Natural killer cell (primary cell): ENCODE results near the gene ZNF316. TPM values are rescaled to one million over a fixed set of nuclear protein-coding genes. Genes with fewer than 3 reads are reported as not detected.

Experiments used
- ATAC-seq, 3 donors: fragments of 150-1000 bp in 2 of 3; fragments of 200-7000 bp in 1 of 3; cut with Tn5 transposase; 1 replicate in 1 of 3; 2 replicates in 2 of 3; pipeline ENCODE4 v1.10.0; 2021; ENCODE audit warnings: mild to moderate bottlenecking in 2 of 3, moderate library complexity in 2 of 3
- DNase-seq, 2 donors: peaks; one replicate each; pipeline versions ENCODE4 v3.0.0 to v3.0.0-alpha.2; 2013 to 2021; ENCODE audit warnings: mixed read lengths in 1 of 2
- H3K27ac ChIP-seq: one replicate; pipeline ENCODE4 v1.5.1; 2013; ENCODE audit warnings: mild to moderate bottlenecking, low read length
- H3K27me3 ChIP-seq: one replicate; pipeline ENCODE4 v1.6.1; 2013; ENCODE audit warnings: low read length; ENCODE audit not compliant: control insufficient read depth, insufficient read depth
- H3K36me3 ChIP-seq: one replicate; pipeline ENCODE4 v1.6.1; 2013; ENCODE audit warnings: low read length; ENCODE audit not compliant: control insufficient read depth, insufficient read depth
- H3K4me1 ChIP-seq: one replicate; pipeline ENCODE4 v1.6.1; 2013; ENCODE audit warnings: low read length; ENCODE audit not compliant: control insufficient read depth, insufficient read depth
- H3K4me3 ChIP-seq: one replicate; pipeline ENCODE4 v1.5.1; 2013; ENCODE audit warnings: low read length
- H3K9me3 ChIP-seq: one replicate; pipeline ENCODE4 v1.6.1; 2013; ENCODE audit warnings: low read length; ENCODE audit not compliant: control insufficient read depth, insufficient read depth
- H3K27ac Mint-ChIP-seq, 2 donors: one replicate each; pipeline ENCODE4 v1.8.0; 2022; ENCODE audit warnings: mild to moderate bottlenecking in 2 of 2, mixed read lengths in 2 of 2, moderate library complexity in 1 of 2
- H3K27me3 Mint-ChIP-seq, 2 donors: one replicate each; pipeline ENCODE4 v1.8.0; 2022; ENCODE audit warnings: low read depth in 2 of 2, mixed read lengths in 2 of 2
- H3K36me3 Mint-ChIP-seq: one replicate; pipeline ENCODE4 v1.8.0; 2022; ENCODE audit warnings: mixed read lengths
- H3K4me1 Mint-ChIP-seq, 2 donors: one replicate each; pipeline ENCODE4 v1.8.0; 2022; ENCODE audit warnings: mixed read lengths in 2 of 2
- H3K4me3 Mint-ChIP-seq: one replicate; pipeline ENCODE4 v1.8.0; 2022; ENCODE audit warnings: mild to moderate bottlenecking, moderate library complexity, mixed read lengths
- H3K9me3 Mint-ChIP-seq, 2 donors: one replicate each; pipeline ENCODE4 v1.8.0; 2022; ENCODE audit warnings: mixed read lengths in 2 of 2
- WGBS: methylation state at CpG from one replicate; pipeline ENCODE4 v1.1.7; 2013; ENCODE audit warnings: missing lambda C conversion rate; ENCODE audit not compliant: insufficient coverage; 5-methylcytosine and 5-hydroxymethylcytosine counted together
- intact Hi-C: fragments of 100-400 bp; cut with micrococcal nuclease; formaldehyde crosslinking; loops from one replicate; pipeline ENCODE4 v1.14.2; 2022
- total RNA-seq, 4 donors: library from RNA; stranded (reverse); fragments of 120-200 nt in 1 of 4; gene quantifications; one replicate each; pipeline versions ENCODE4 v1.2.3 to v1.2.4, GENCODE V29; 2013 to 2022
- TF ChIP-seq, protein P1 (sequence below): fragments of 200-600 bp; IDR thresholded peaks from one replicate; pipeline ENCODE4 v1.8.0; 2022; ENCODE audit warnings: antibody characterized with exemption

Gene ZNF316
- total RNA-seq, 3 donors from 2014 or later (not counting 1 experiment from before 2014, with no cell fraction given) = 46.2 to 59.6 (median 49.5) TPM

DNA sequence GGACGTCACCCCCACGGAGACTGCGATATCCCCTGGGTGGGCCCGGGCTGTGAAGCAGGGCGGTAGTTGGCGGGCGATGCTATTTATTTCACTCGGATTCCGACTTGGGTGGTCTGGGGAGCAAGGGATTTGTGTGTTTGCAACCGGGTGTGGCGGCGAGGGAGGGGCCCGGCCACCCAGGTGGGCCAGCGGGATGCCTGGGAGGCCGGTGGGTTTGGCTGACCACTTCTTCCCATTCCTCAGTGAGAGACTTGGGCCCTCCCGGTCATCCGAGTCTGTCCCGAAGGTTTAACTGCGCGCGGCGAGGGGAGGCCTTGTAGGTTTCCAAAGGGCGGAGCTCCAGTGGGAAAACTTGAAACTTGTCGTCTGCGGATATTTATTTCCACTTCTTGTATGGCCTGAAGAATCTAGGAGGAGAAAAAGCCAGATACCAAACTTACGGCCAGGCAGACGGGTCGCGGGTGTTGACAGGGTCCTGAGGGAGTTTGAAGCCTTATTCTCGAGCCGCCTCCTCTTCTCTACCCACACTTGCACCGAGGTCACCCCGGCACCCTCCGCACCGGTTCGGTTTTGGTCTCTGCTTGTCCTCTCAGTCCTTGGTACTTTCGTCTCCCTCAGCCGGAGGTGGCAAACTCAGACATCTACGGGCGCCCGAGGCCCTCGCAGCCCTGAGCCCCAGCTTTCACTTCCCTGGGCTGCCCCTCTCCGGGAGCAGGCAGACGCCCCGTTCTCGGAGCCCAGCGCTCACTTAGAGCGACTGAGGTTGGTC lies 17.9 kb downstream of the ZNF316 start:
- Histone ChIP-seq H3K36me3 (peaks cover 21% of the 10 kb centered on the region), H3K4me3 (no peak overlapping the region), H3K27me3 (no peaks in the 10 kb centered on the region), H3K4me1 (no peaks in the 10 kb centered on the region), H3K9me3 (no peaks in the 10 kb centered on the region), H3K27ac (no peak overlapping the region)
- H3K27me3 Mint-ChIP-seq = no peaks in the 10 kb centered on the region
- no peak for DNase-seq
- WGBS = 95% methylated on average over 48 of the region's 48 CpGs
- TF ChIP-seq, protein P1, sequence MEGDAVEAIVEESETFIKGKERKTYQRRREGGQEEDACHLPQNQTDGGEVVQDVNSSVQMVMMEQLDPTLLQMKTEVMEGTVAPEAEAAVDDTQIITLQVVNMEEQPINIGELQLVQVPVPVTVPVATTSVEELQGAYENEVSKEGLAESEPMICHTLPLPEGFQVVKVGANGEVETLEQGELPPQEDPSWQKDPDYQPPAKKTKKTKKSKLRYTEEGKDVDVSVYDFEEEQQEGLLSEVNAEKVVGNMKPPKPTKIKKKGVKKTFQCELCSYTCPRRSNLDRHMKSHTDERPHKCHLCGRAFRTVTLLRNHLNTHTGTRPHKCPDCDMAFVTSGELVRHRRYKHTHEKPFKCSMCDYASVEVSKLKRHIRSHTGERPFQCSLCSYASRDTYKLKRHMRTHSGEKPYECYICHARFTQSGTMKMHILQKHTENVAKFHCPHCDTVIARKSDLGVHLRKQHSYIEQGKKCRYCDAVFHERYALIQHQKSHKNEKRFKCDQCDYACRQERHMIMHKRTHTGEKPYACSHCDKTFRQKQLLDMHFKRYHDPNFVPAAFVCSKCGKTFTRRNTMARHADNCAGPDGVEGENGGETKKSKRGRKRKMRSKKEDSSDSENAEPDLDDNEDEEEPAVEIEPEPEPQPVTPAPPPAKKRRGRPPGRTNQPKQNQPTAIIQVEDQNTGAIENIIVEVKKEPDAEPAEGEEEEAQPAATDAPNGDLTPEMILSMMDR = no peak
- H3K27ac Mint-ChIP-seq = peak overlapping the region in 1 of 2 donors; percentile 45
- H3K9me3 Mint-ChIP-seq = no peaks in the 10 kb centered on the region
- no peaks in the 10 kb centered on the region for H3K36me3 Mint-ChIP-seq
- H3K4me1 Mint-ChIP-seq = peaks cover 0 to 12% of the 10 kb centered on the region in 2 donors
- no peak overlapping the region for H3K4me3 Mint-ChIP-seq
- ATAC-seq = no peak
- intact Hi-C loops = no loop called here

DNA sequence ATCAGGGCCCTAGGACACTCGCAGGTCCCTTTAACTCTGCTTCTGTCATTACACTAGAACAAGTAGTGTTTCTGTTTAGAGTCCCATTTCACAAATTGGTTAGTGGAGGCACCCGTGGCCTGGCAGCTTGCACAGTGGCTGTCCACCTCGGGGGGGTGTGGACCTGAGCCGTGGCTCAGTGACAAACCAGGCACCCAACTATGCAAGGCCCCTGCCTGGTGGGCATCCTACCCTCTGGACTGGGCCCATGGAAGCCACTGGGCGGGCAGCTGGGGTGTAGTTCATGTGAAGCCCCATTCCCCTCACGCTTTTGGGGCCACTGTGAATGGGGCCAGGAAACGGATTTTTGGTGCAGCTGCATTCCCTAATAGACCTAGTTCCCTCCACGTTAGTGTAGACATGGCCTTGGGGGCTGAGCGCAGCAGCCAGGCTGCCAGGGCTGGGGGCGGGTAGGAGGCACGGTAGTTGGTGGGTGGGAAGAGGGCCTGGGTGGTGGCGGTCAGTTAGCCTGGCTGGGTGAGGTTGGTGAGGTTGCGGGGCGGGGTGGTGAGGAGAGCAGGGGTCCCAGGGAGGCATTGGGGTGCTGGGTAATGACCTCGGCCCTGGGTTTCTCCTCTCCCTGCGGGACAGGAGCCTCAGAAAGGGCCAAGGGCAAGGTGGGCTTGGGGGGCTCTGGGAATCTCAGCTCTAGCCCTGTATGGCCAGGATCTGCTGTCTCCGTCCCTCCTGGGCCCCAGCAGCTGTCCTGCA lies 18.7 kb downstream of the ZNF316 start:
- H3K27ac ChIP-seq = no peak overlapping the region
- ATAC-seq = no peak
- H3K4me1 ChIP-seq = no peaks in the 10 kb centered on the region
- no peaks in the 10 kb centered on the region for H3K9me3 ChIP-seq
- WGBS = 97% methylated on average over 17 of the region's 17 CpGs
- H3K4me3 Mint-ChIP-seq = no peak overlapping the region
- H3K4me1 Mint-ChIP-seq = peaks cover 0 to 12% of the 10 kb centered on the region in 2 donors
- no peak for DNase-seq
- no peak overlapping the region for H3K4me3 ChIP-seq
- H3K27me3 Mint-ChIP-seq = no peaks in the 10 kb centered on the region
- H3K27me3 ChIP-seq = no peaks in the 10 kb centered on the region
- intact Hi-C loops = no loop called here
- H3K9me3 Mint-ChIP-seq = no peaks in the 10 kb centered on the region
- H3K36me3 ChIP-seq = peaks cover 16% of the 10 kb centered on the region
- no peaks in the 10 kb centered on the region for H3K36me3 Mint-ChIP-seq
- TF ChIP-seq, protein P1 = no peak
- H3K27ac Mint-ChIP-seq = peak overlapping the region in 1 of 2 donors; percentile 45

DNA sequence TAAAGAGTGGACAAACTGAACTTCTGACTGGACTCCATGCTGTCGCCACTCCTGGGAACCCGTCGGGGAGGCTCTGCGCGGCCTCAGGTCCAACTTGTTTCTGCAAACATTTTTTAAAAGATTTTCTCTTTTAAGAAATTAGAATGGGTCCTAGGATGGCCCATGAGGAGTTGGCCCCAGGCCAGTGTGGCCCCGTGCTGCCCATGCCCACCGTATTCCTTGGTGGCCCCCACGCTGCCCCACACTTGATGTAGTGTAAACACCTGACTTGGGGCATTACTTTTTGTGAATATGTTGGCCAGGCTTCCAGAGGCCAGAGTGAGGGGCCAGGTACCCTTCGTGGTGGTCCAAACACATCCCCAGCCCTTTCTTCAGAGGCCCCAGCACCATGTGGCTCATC lies 19.3 kb downstream of the ZNF316 start:
- no peaks in the 10 kb centered on the region for H3K27me3 Mint-ChIP-seq

More for the DNA sequence above, 19.3 kb downstream of the ZNF316 start:
- WGBS = 96% methylated on average over 9 of the region's 9 CpGs
- no peak overlapping the region for H3K27ac ChIP-seq
- intact Hi-C loops = no loop called here
- H3K36me3 ChIP-seq = peaks cover 14% of the 10 kb centered on the region
- no peaks in the 10 kb centered on the region for H3K4me1 ChIP-seq
- no peak overlapping the region for H3K4me3 ChIP-seq
- no peak overlapping the region for H3K4me3 Mint-ChIP-seq
- H3K27me3 ChIP-seq = no peaks in the 10 kb centered on the region
- H3K4me1 Mint-ChIP-seq = peaks cover 0 to 12% of the 10 kb centered on the region in 2 donors
- no peak for DNase-seq
- no peaks in the 10 kb centered on the region for H3K9me3 Mint-ChIP-seq
- H3K9me3 ChIP-seq = no peaks in the 10 kb centered on the region
- H3K36me3 Mint-ChIP-seq = no peaks in the 10 kb centered on the region
- H3K27ac Mint-ChIP-seq = no peak overlapping the region
- no peak for ATAC-seq
- TF ChIP-seq, protein P1 = no peak
